ENCODE results near the gene TENM3. TPM values are rescaled to one million over a fixed set of nuclear protein-coding genes. Genes with fewer than 3 reads are reported as not detected.

Gene TENM3
- total and polyA plus RNA-seq, 2 of the 8 experiments (the other 6 are each of a cell fraction or from before 2014, with no cell fraction given), result 36.9 to 69.3 TPM

GRCh38 chr4:182764137-182764536, 520.9 kb downstream of the TENM3 start:
- peak; percentile 19 for FAIRE-seq
- CTCF ChIA-PET (ENCODE audit: partially characterized antibody), result interaction anchor here (0.6 to 1.8 kb wide), 12 partner anchors 9 to 739 kb away, joined by 3 to 7 read pairs (median 3); no protein-coding TSS in a partner anchor

More at GRCh38 chr4:182764137-182764536, 520.9 kb downstream of the TENM3 start:
- Histone ChIP-seq H2BK120ac (replicated peaks; ENCODE audit: low read depth, low read length) (no peak overlapping the region), H3K9ac (replicated peaks in 1 of 4; ENCODE audit: extremely low read depth in 1 of 4, low read depth in 3 of 4, low read length in 3 of 4) (no peak overlapping the region), H3K14ac (ENCODE audit: insufficient read length) (no peak overlapping the region), H3K79me1 (ENCODE audit: low read depth, low read length) (no peaks in the 10 kb centered on the region; the same call in 1 of the 2 replicates), H2BK5ac (ENCODE audit: low read depth, low read length) (no peak overlapping the region), H3K27ac (ENCODE audit: low read depth, low read length) (no peak overlapping the region), H3K23me2 (ENCODE audit: low read depth, low read length) (no peaks in the 10 kb centered on the region), H3K4me3 (ENCODE audit: extremely low read depth in 1 of 4, insufficient read depth in 2 of 4, low read depth in 3 of 4, low read length in 4 of 4) (no peak overlapping the region), H3K23ac (ENCODE audit: insufficient read length) (no peak overlapping the region), H3K79me2 (ENCODE audit: control insufficient read depth in 1 of 2, insufficient read depth in 2 of 2, low read length in 2 of 2) (no peaks in the 10 kb centered on the region), H3K27me3 (replicated peaks in 1 of 4; ENCODE audit: control insufficient read depth in 3 of 4, extremely low read depth in 1 of 4, insufficient read depth in 3 of 4, low read length in 3 of 4) (no peaks in the 10 kb centered on the region), H3K36me3 (ENCODE audit: control insufficient read depth in 2 of 4, insufficient read depth in 4 of 4, low read length in 3 of 4) (no peaks in the 10 kb centered on the region), H4K20me1 (replicated peaks in 1 of 2; ENCODE audit: control insufficient read depth in 1 of 2, insufficient read depth in 2 of 2, low read length in 2 of 2) (no peaks in the 10 kb centered on the region), H2AFZ (ENCODE audit: low read length) (no peak overlapping the region), H2BK15ac (ENCODE audit: low read length) (no peak overlapping the region), H2AK5ac (ENCODE audit: low read depth, low read length) (no peak overlapping the region), H2BK12ac (ENCODE audit: low read depth, low read length) (no peak overlapping the region), H3K4me2 (ENCODE audit: insufficient read depth in 1 of 2, low read depth in 2 of 2, low read length in 2 of 2) (no peak overlapping the region), H3K4ac (replicated peaks; ENCODE audit: insufficient read length, low read depth, low read length) (no peak overlapping the region), H4K8ac (ENCODE audit: extremely low read depth, insufficient read depth, low read length) (no peak overlapping the region), H3K18ac (ENCODE audit: extremely low read depth, low read length) (no peak overlapping the region), H3K9me3 (ENCODE audit: insufficient read depth in 2 of 2, low read depth in 1 of 2, low read length in 1 of 2) (no peaks in the 10 kb centered on the region), H4K5ac (ENCODE audit: insufficient read length, low read depth, low read length) (no peak overlapping the region), H3K56ac (replicated peaks; ENCODE audit: insufficient read length, low read depth, low read length) (no peak overlapping the region), H2BK20ac (ENCODE audit: low read length) (no peak overlapping the region), H4K91ac (replicated peaks; ENCODE audit: insufficient read length, low read length) (no peak overlapping the region), H3K4me1 (replicated peaks in 1 of 4; ENCODE audit: control insufficient read depth in 3 of 4, insufficient read depth in 4 of 4, low read length in 3 of 4) (peaks cover 0 to 13% (median 4%) of the 10 kb centered on the region in 4 experiments; a peak in 3 of 7 replicates)
- TF ChIP-seq HDAC2 (IDR thresholded peaks at IDR 0.05; ENCODE audit: borderline replicate concordance in 1 of 2, low read depth in 2 of 2, low read length in 2 of 2) (no peak), POU5F1 (IDR thresholded peaks at IDR 0.05; ENCODE audit: low read depth, low read length) (no peak), EGR1 (IDR thresholded peaks at IDR 0.05; ENCODE audit: borderline replicate concordance, low read depth, low read length) (no peak), TEAD4 (IDR thresholded peaks at IDR 0.05; ENCODE audit: low read depth, low read length) (no peak), PHF8 (conservative IDR thresholded peaks at IDR 0.05; ENCODE audit: low read depth, low read length) (no peak), JUN (IDR thresholded peaks at IDR 0.05; ENCODE audit: low read depth, low read length) (no peak), ZNF274 (IDR thresholded peaks at IDR 0.05; ENCODE audit: borderline replicate concordance, extremely low read depth, low read length) (no peak), GABPA (IDR thresholded peaks at IDR 0.05; ENCODE audit: borderline replicate concordance, insufficient read depth, low read length) (no peak), CHD2 (IDR thresholded peaks at IDR 0.05; ENCODE audit: low read length) (no peak), CBX8 (IDR thresholded peaks at IDR 0.05; ENCODE audit: borderline replicate concordance, low read depth, low read length) (no peak), RXRA (IDR thresholded peaks at IDR 0.05; ENCODE audit: insufficient read depth, low read depth, low read length) (no peak)
- WGBS, 2 experiments (ENCODE audit: extremely low coverage in 1 of 2, insufficient coverage in 1 of 2, insufficient read length in 1 of 2, insufficient replicate concordance in 2 of 2, low coverage in 1 of 2, low lambda C conversion rate in 2 of 2, missing lambda C conversion rate in 1 of 2), result 89% methylated on average over 4 of the region's 4 CpGs; no CpG with 5 or more reads in 1 of the 2 experiments
- POLR2A ChIA-PET (ENCODE audit: partially characterized antibody), result no interaction called here
- no peak for DNase-seq (ENCODE audit: low read depth in 1 of 2, low spot score in 2 of 2)
